ENCODE results near the gene ACTL8. TPM values are rescaled to one million over a fixed set of nuclear protein-coding genes. Genes with fewer than 3 reads are reported as not detected.

ACTL8 gene
- total RNA-seq, 1 experiment from 2014 or later = 0.46 TPM

- DNase-seq (ENCODE audit: low read depth) = no peak
Observed at GRCh38 chr1:17845583-17845982, 90.5 kb downstream of the ACTL8 start.

GRCh38 chr1:17846341-17846740 is 91.2 kb downstream of the ACTL8 start:
- DNase-seq (ENCODE audit: low read depth) = no peak

GRCh38 chr1:17847111-17847510 is 92.0 kb downstream of the ACTL8 start:
- no peak for DNase-seq (ENCODE audit: low read depth)

- no peak for DNase-seq (ENCODE audit: low read depth)
Observed at GRCh38 chr1:17849216-17849615, 94.1 kb downstream of the ACTL8 start.

- no peak for DNase-seq (ENCODE audit: low read depth)
Observed at GRCh38 chr1:17851056-17851455, 95.9 kb downstream of the ACTL8 start.

- no peak for DNase-seq (ENCODE audit: low read depth)
Observed at GRCh38 chr1:17852383-17852782, 97.2 kb downstream of the ACTL8 start.

- DNase-seq (ENCODE audit: low read depth) = no peak
Observed at GRCh38 chr1:17853241-17853935, 98.3 kb downstream of the ACTL8 start.

- no peak for DNase-seq (ENCODE audit: low read depth)
Observed at GRCh38 chr1:17856496-17857108, 101.5 kb downstream of the ACTL8 start.

- DNase-seq (ENCODE audit: low read depth) = no peak
Observed at GRCh38 chr1:17857109-17857499, 102.0 kb downstream of the ACTL8 start.

- no peak for DNase-seq (ENCODE audit: low read depth)
Observed at GRCh38 chr1:17857996-17858395, 102.9 kb downstream of the ACTL8 start.

GRCh38 chr1:17860812-17861211 is 105.7 kb downstream of the ACTL8 start:
- no peak for DNase-seq (ENCODE audit: low read depth)

- peak; percentile 72 for DNase-seq (ENCODE audit: low read depth)
Observed at GRCh38 chr1:17861685-17862084, 106.6 kb downstream of the ACTL8 start.

GRCh38 chr1:17862121-17862520 is 107.0 kb downstream of the ACTL8 start:
- no peak for DNase-seq (ENCODE audit: low read depth)

- peak; percentile 88 for DNase-seq (ENCODE audit: low read depth)
Observed at GRCh38 chr1:17865912-17866739, 111.0 kb downstream of the ACTL8 start.

GRCh38 chr1:17866740-17867029 is 111.6 kb downstream of the ACTL8 start:
- no peak for DNase-seq (ENCODE audit: low read depth)

- DNase-seq (ENCODE audit: low read depth) = no peak
Observed at GRCh38 chr1:17867470-17867869, 112.3 kb downstream of the ACTL8 start.

- DNase-seq (ENCODE audit: low read depth) = no peak
Observed at GRCh38 chr1:17869815-17870214, 114.7 kb downstream of the ACTL8 start.

- no peak for DNase-seq (ENCODE audit: low read depth)
Observed at GRCh38 chr1:17870679-17871078, 115.5 kb downstream of the ACTL8 start.

GRCh38 chr1:17873007-17873675 is 118.0 kb downstream of the ACTL8 start:
- DNase-seq (ENCODE audit: low read depth) = no peak

GRCh38 chr1:17874231-17874630 is 119.1 kb downstream of the ACTL8 start:
- peak; percentile 85 for DNase-seq (ENCODE audit: low read depth)

GRCh38 chr1:17874710-17875109 is 119.6 kb downstream of the ACTL8 start:
- DNase-seq (ENCODE audit: low read depth) = no peak

GRCh38 chr1:17875171-17875881 is 120.2 kb downstream of the ACTL8 start:
- peak; percentile 46 for DNase-seq (ENCODE audit: low read depth)

All from Daoy (cell line).